HCT116 (cell line): ENCODE results near the gene METTL15.

Experiments
- CEBPB ChIP-seq: IDR thresholded peaks from 2 replicates; pipeline ENCODE4 v1.6.1; 2012; ENCODE audit warnings: low read depth
- CTCF ChIP-seq, 3 experiments: fragments of 200-600 bp in 1 of 3; sonication (generic) in 1 of 3; IDR thresholded peaks in 2 of 3; conservative IDR thresholded peaks in 1 of 3; 2 replicates each; pipeline ENCODE4 v1.5.1; 2012 to 2017; ENCODE audit warnings: low read depth in 2 of 3, low read length in 2 of 3, antibody characterized with exemption in 1 of 3, borderline replicate concordance in 1 of 3, control low read depth in 1 of 3, mild to moderate bottlenecking in 1 of 3, mixed read lengths in 1 of 3, mixed run types in 1 of 3, moderate library complexity in 1 of 3; ENCODE audit not compliant: insufficient read depth in 1 of 3
- ELF1 ChIP-seq: IDR thresholded peaks from 2 replicates; pipeline ENCODE4 v1.6.1; 2012; ENCODE audit warnings: low read depth, borderline replicate concordance
- EZH2 ChIP-seq: fragments of 200-600 bp; sonication (generic); IDR thresholded peaks from 2 replicates; pipeline ENCODE4 v1.6.1; 2017; ENCODE audit warnings: antibody characterized with exemption, mixed run types
- POLR2A ChIP-seq: IDR thresholded peaks from 2 replicates; pipeline ENCODE4 v1.7.0; 2011; ENCODE audit warnings: borderline replicate concordance; ENCODE audit not compliant: insufficient read depth, insufficient read length; ENCODE audit errors: extremely low read depth
- POLR2AphosphoS5 ChIP-seq: IDR thresholded peaks from 2 replicates; pipeline ENCODE4 v1.6.1; 2011; ENCODE audit warnings: mild to moderate bottlenecking, low read depth, low read length, moderate library complexity
- REST ChIP-seq: IDR thresholded peaks from 2 replicates; pipeline ENCODE4 v1.6.1; 2012; ENCODE audit warnings: low read depth
- ZNF274 ChIP-seq: fragments of 200-500 bp; sonication (Bioruptor generic); IDR thresholded peaks from 2 replicates; pipeline ENCODE4 v1.6.1; 2014; ENCODE audit warnings: mild to moderate bottlenecking, low read depth, low read length, inconsistent platforms

- TF ChIP-seq REST (no peak), POLR2A (no peak), CTCF (IDR thresholded peaks at IDR 0.05 in 2 of 3, conservative IDR thresholded peaks at IDR 0.05 in 1 of 3; ENCODE audit: borderline replicate concordance in 1 of 3, insufficient read depth in 1 of 3, low read depth in 2 of 3, low read length in 2 of 3) (no peak), ZNF274 (no peak), CEBPB (no peak), EZH2 (no peak), ELF1 (no peak), POLR2AphosphoS5 (no peak)
Measured at GRCh38 chr11:28257761-28258160, 149.6 kb downstream of the METTL15 start.
